GM20431 (cell line): ENCODE data around the gene NUP133.
"Not testable (repeated sequence)": the region's sequence is repeated elsewhere in the genome, so short reads cannot be mapped to it uniquely, and the experiment has no call there.

Experiments used
- in situ Hi-C: fragments of 300-500 bp; cut with MseI, MboI; formaldehyde crosslinking; loops from one replicate; pipeline ENCODE4 v1.15.0; 2020; ENCODE audit warnings: low sequenced_read_pairs; ENCODE audit not compliant: unreplicated experiment

Gene NUP133

GRCh38 chr1:229507951-229508822, at the start of gene NUP133:
Gene NUP133 (minus strand): TSS chr1:229508341. CDS start chr1:229508249, 92 bp downstream.
- in situ Hi-C loops: no loop called here

- in situ Hi-C loops: no loop called here
These were observed 49.2 kb upstream of the NUP133 start for GRCh38 chr1:229557200-229557850.

- in situ Hi-C loops: no loop called here
These were observed 46.9 kb upstream of the NUP133 start for GRCh38 chr1:229554886-229555621.

- in situ Hi-C loops: no loop called here
These were observed 45.5 kb upstream of the NUP133 start for GRCh38 chr1:229553621-229554130.

GRCh38 chr1:229552732-229553131, 44.6 kb upstream of the NUP133 start:
- in situ Hi-C loops: no loop called here

- in situ Hi-C loops: no loop called here
These were observed 42.8 kb upstream of the NUP133 start for GRCh38 chr1:229550812-229551567.

GRCh38 chr1:229547542-229547941, 39.4 kb upstream of the NUP133 start:
- in situ Hi-C loops: no loop called here

- in situ Hi-C loops: no loop called here
These were observed 36.4 kb upstream of the NUP133 start for GRCh38 chr1:229544587-229544986.

- in situ Hi-C loops: no loop called here
These were observed 31.8 kb upstream of the NUP133 start for GRCh38 chr1:229539863-229540506.

- in situ Hi-C loops: no loop called here
These were observed 30.8 kb upstream of the NUP133 start for GRCh38 chr1:229538945-229539344.

- in situ Hi-C loops: no loop called here
These were observed 29.8 kb upstream of the NUP133 start for GRCh38 chr1:229537894-229538293.

GRCh38 chr1:229536982-229537381, 28.8 kb upstream of the NUP133 start:
- in situ Hi-C loops: no loop called here

GRCh38 chr1:229535230-229535629, 27.1 kb upstream of the NUP133 start:
- in situ Hi-C loops: no loop called here

- in situ Hi-C loops: no loop called here
These were observed 23.2 kb upstream of the NUP133 start for GRCh38 chr1:229531326-229531725.

GRCh38 chr1:229529639-229530038, 21.5 kb upstream of the NUP133 start:
- in situ Hi-C loops: no loop called here

- in situ Hi-C loops: no loop called here
These were observed 18.6 kb upstream of the NUP133 start for GRCh38 chr1:229526695-229527094.

- in situ Hi-C loops: no loop called here
These were observed 14.9 kb upstream of the NUP133 start for GRCh38 chr1:229523052-229523451.

GRCh38 chr1:229514578-229515275, 6.6 kb upstream of the NUP133 start:
- in situ Hi-C loops: no loop called here

GRCh38 chr1:229511625-229512024, 3.5 kb upstream of the NUP133 start:
- in situ Hi-C loops: not testable (repeated sequence)
